GM19467 (cell line): ENCODE results near the gene RSPH1.

Experiments used
- ATAC-seq: cut with Tn5 transposase; IDR thresholded peaks from one replicate; pipeline ENCODE4 v1.9.1; 2021; ENCODE audit warnings: mild to moderate bottlenecking, moderate library complexity; ENCODE audit not compliant: unreplicated experiment

Gene RSPH1

DNA sequence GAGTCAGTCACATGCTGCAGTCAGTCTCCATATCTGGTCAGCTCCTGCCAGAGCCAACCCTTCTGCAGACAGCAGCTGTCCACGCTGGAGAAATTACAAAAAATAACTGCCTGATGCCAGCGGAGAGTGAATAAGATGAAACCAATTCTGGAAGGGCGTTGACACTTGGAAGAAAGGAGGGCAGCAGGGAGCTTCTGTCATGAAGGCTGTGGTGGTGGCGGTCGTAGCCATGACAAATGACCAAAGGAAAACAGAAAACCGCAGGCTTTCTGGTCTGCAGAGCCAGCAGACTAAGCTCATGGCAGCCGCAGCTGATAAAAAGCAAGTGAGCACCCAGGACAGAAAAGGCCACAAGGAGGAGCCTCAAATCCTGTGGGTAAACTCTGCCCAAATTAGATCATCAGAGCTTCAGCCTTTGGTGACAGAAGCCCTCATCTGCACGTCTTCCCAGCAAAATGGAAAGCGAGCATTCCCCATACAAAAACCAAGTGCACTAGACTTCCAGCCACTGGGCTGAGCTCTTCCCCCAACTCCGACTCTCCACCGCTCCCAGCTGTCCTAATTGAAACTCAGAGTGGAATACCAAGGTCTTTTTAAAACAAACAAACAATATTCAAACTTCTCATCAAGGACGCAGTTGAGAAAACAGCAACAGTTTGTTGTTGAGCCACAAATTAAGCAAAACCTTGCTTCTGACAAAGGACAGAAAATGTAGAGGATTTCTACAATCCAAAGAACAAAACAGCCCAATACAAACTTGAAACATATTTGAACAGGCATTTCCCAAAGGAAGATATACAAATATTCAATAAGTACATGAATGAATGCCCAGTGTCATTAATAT lies 28.7 kb downstream of the RSPH1 start:
- no peak for ATAC-seq

DNA sequence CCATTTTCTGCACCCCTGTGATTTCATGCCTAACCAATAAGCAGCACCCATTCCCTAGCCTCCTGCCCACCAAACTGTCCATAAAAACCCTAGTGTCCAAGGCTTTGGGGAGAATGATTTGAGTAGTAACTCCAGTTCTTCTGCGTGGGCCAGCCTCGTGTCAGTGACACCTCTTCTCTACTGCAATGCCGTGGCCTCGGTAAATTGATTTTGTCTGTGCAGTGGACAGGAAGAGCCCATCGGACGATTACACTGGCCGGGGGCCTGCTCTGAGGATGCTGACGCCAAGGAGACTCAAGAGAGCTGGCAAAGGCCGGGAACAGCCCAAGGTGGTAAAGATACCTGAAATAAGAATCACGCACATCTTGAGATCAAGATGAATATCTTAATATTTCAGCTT lies 29.3 kb downstream of the RSPH1 start:
- no peak for ATAC-seq

DNA sequence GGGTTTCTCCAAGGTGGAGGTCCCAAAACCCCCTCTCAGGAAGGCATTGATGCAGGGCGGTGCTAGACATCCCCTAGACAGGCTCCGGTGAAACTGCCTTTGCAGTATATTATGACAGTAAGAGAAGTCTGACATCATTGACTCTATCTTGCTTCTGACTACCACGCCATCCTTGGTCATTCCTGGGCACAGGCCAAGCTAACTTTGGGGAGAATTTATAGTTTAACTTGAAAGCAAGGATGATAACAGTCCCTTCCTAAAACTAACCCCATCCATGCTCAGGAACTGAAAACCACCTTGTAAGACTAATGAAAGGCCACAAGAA lies 30.3 kb downstream of the RSPH1 start:
- ATAC-seq, result no peak

DNA sequence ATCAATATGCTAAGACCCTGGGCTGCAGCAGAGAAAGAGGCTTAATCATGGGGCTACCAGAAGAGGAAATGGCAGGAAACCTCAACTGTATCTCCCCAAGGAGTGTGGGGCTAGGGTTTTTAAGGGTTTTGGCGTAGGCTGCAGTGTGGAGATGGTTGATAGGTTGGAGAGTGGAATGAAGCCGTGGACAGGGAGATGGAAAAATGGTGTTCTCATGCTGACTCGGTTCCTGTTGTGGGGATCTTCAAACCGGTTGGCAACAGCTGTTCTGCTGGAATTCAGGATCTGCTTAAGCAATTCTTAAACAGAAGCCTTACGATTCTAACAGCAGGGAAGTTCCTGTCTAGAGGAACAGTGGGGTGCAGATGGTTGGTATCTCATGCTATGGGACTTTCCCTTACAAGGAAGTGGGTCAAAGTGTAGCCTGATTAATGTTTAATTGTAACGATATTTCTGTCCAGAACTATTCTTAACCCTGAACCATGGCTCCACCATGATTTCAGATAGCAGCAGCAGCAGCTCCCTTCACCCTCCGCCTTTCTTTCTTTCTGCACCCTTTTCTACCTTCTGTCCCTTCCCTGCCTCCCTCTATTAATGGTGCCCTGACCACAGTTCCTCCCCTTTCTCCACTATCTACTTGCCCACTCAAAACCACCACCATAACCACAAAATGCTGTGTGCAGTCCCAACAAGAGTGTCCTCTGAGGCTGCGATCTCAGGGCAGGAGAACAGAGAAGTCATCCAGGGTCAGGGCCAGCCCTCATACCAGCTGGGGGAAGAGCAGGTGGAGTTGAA lies 30.8 kb downstream of the RSPH1 start:
- ATAC-seq, result no peak

DNA sequence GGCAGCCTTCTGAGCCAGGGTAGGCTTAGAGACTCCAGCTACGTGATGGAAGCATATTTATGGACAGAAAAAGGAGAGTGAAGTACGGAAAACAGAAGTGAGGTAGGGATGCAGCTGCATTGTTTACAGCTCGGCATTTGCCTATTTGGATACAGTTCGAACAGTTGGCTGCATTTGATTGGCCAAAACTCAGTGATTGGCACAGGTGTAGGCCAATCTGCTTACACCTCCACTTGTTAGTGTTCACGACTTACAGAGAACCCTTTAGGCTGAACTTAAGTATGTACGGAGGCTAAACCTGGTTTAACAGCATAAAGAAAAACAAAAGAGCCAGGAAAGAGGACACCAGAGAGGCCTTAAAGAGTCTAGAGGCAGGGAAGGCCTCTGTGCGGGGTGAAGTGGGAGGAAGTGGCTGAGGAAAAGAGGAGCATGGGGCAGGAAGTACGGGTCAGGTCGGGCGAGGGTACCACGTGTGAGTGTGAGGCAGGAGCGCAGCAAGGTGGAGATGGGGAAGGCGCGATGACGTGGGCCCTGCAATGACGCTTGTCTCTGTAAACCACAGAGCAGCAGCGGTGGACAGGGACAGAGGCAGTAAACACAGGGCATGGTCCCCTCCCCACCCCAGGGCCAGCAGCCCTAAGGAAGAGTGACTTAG lies 32.0 kb downstream of the RSPH1 start:
- ATAC-seq, result no peak

DNA sequence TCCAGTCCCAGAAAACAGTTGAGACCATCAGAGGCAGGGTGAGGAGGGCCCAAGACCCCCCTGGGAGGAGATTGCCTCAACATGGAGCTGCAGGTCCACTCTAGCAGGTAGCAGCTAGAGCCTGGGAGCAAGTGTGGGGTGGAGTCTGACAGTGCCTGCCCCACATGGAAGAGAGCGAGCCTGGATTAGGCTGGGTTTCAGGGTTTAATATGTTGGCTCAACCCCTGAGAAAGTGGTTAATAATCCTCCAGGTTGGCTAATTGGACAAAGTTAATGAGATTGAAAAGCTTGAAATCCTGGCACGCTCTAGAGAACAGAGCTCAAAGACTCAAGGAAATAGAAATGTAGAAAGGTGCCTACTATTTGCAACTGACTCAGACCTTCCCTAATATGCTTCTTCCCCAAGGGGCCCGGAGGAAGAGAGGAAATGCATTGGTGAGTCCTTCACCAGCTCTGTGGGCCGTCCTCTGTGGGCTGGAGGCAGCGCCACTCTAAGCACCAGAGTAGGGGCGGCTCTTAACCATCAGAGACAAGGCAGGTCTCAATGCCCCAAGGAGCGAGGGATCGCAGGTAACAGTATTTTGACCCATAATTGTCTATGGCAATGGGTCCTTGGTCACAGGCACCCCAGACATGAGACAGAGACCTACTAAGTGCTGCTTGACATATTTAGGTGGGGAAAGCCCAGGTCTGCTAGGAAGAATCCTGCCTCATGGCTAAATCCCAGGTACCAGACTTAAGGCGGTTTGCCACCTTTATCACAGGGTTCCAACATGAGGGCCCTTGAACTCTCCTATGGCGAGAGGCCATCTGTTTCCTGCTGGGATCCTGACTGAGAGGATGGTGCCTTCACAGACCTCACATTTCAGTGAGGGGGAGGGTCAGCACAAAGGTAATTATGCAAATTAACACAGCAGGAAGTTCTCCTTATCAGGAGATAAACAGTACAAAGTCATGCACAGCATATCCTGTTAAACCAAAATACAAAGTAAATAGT lies 33.8 kb downstream of the RSPH1 start:
- ATAC-seq, result no peak

DNA sequence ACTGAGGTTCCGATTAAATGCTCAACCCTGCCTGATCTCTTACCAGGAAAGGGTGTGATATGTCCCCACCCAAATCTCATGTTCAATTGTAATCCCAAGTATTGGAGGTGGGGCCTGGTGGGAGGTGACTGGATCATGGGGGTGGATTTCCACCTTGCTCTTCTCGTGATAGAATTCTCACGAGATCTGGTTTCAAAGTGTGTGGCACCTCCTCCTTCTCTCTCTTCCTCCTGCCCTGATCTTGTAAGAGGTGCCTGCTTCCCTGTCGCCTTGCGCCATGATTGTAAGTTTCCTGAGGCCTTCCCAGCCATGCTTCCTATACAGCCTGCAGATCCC lies 34.9 kb downstream of the RSPH1 start:
- ATAC-seq, result no peak

DNA sequence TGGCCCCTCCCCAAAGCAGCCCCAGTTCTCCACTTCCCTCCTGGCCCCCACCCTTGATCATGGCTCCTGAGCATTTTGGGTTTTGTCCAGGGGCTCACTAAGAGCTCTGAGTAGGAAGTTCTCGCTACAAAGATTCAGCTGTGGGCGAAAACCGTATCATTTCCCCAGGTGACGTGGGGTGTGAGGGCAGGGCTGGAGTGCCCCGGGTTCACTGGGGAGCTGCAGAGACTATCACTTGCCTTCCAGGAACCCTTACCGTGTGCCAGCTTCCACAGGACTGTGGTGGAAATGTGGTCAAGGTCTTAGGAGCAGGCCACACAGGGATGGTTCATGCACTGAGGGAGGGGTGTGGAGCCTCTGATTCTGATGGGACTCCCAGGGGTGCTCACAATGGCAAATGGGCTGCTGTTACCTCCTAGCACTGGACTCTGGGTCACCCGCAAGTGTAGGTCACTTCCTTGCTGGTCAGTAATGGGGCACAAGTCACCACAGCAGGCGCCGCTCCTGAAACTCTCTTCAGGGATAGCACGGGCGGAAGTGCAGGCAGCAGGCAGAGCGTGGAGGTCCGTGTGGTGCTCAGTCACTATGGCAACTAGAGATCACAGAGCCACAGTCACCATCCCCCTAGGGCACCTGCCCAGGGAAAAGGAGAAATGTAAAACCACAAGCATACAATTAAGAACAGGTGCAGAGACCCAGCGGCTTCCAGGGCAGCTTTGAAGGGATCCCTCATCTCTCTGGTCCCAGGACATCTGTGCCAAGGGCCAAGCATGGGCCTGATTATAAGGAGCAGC lies 35.4 kb downstream of the RSPH1 start:
- peak; percentile 52 for ATAC-seq

DNA sequence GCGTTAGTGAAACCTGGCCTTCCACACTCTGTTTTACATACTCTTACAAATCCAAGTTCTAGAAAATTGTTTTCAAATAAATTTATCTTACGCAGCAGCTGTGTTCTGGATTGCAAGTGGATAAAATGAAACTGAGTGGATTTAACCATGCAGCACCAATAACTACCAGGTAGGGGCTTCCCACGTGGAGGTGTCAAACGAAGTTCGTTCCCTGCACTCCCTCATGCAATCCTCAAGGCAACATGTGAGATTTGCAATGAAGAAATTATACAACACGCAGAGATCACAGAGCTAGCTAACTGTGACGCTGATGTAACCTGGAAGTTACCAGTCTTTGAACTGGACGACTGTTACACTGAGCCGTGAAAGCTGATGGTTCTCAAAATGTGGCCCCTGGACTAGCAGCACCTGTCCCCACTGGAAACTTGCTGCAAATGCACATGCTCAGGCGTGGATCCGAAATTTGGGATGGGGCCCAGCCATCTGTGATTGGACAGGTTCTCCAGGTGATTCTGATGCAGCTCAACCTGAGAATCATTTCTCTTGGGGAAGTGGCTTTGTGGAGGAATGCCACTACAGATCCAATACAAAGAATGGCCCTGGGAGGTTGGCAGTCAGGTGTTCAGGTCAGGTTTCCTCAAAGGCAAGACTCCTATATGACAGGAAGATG lies 36.3 kb downstream of the RSPH1 start:
- no peak for ATAC-seq

DNA sequence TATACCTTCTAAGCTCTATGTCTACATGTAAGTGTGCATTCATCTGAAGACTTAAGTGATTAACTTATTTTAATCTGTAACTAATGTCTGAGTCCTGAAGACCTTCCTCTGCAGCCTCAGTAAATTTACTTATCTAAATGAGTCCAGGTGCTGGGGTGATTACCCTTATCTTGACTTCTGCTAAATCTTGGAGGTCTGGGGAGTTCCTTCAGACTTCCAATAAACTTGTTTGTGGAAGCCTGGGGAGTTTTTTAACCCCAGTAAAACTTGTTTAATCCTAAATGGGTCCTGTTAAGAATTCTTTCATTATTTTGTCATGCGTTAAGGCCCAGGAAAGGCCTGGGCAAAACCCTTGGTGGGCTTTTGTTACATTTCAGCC lies 37.0 kb downstream of the RSPH1 start:
- no peak for ATAC-seq

DNA sequence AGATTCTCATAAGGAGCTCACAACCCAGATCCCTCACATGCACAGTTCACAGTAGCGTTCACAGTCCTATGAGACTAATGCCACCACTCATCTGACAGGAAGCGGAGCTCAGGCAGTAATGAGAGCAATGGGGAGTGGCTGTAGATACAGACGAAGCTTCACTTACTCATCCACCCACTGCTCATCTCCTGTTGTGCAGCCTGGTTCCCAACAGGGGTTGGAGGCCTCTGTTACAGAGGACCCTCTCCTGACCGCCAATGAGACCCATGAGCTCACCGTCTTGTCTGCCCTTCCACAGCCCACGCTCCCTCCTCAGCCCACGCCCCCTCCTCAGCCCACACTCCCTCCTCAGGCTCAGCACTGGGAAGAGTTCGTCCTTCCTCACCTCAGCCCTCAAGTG lies 39.6 kb downstream of the RSPH1 start:
- no peak for ATAC-seq

DNA sequence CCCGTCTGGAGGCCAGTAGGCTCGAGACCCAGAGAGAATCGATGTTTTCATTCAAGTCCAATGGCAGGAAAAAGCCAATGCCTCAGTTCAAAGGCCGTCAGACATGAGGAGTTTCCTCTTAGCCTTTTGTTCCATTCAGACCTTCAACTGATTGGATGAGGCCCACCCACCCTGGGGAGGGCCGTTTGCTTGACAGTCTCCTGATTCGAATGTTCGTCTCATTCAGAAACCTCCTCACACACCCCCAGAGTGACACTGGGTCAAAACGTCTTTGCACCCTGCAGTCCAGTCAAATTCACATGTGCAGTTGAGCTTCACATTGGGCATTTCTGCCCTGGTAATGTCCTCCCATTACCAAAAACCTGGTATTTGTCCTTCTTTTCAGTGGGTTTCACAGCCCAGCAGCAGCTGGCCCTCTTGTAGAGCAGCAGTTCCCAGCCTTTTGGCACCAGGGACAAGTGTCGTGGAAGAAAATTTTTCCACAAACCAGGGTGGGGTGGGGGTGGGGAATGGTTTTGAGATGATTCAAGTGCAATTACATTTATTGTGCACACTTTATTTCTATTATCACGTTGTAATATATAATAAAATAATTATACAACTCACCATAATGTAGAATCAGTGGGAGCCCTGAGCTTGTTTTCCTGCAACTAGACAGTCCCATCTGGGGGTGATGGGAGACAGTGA lies 40.1 kb downstream of the RSPH1 start:
- ATAC-seq, result no peak

DNA sequence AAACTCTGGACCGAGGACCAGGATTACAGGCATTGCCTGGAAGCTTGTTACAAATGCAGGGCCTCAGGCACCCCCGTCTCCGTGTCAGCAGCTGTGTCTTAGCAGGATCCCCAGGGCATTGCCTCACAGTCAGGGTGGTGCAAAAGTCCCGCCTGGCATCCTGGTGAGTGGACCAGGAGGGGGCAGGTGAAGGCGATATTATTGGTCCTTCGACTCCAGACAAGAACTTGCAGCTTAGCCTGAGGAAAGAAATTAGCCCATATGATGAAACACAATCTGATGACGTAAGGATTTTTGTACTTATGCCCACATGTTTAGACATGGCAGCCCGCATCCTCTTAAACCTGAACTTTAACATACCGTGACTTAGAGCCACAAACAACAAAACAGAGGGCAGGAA lies 40.8 kb downstream of the RSPH1 start:
- no peak for ATAC-seq

DNA sequence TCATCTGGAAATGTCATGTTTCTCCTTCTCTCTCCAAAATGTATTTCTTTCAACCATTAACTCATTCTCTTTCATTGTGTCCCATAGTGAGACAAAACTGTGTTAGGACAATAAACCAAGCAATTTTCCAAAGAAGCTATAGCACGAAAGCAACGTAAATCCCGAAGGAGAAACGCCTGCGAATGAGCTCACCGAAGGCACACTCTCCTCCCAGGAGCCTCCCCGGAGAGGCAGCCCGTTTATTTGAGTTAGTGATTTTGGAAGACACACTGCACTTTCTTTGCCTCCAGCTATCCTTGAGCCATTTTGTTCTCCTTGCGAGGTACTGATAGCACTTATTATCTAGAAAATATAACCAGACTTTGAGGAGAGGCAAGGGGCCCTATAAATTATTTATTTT lies 41.2 kb downstream of the RSPH1 start:
- ATAC-seq, result no peak

DNA sequence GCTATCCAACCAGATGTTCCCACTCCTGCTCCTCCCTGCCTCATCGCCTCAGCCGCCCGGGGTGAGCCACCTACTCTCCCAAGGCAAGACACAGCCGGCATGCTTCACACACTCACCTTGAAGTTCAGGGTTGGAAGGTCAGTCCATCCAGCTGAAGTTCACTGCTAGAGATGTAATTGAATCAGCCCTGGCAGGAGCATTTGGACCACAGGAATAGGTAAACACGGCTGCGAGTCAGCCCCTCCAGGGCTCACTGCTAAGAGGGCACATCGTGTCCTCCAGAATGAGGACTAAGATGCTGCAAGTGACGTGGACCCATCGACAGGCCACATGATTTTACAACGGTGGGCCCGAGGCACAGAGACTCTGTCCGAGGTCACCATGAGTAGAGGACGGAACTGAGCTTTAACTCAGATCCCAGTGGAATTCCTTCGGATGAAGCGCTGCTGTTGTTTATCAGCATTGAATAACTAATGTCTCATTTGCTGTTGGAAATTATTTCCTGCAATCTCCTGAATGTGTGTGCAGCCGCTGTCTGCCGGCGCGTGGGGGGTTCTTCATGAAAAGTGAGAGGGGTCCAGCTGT lies 41.9 kb downstream of the RSPH1 start:
- ATAC-seq, result no peak

DNA sequence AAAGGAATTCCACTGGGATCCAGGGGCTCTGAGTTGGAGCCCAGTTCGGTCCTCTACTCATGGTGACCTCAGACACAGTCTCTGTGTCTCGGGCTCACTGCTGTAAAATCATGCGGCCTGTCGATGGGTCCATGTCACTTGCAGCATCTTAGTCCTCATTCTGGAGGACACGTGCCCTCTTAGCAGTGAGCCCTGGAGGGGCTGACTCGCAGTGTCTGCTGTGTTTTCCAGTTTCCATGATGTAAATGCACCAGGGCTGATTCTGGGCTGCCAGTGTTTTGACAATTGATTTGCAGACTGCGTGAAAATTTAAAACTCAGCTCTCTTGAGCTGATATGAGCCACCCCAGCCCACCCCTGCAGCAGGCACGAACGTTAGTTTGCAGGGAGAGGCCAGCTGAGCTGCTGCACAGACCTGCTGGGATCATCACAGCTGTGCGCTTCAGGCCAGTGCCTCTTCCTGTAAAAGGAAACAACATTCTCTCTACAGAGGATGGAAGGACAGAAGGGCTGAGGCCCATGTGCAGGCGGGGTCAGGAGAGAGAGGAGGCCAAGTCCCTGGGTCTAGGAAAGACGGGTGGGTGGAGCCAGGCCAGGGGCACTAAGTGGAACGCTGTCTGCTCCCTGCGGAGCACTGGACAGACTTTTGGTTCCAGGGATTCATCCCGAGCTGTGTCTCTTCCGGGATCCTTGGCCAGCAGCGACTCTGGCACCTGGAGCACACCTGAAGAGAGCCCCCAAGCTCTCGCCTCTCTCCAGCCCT lies 42.6 kb downstream of the RSPH1 start:
- ATAC-seq, result no peak

DNA sequence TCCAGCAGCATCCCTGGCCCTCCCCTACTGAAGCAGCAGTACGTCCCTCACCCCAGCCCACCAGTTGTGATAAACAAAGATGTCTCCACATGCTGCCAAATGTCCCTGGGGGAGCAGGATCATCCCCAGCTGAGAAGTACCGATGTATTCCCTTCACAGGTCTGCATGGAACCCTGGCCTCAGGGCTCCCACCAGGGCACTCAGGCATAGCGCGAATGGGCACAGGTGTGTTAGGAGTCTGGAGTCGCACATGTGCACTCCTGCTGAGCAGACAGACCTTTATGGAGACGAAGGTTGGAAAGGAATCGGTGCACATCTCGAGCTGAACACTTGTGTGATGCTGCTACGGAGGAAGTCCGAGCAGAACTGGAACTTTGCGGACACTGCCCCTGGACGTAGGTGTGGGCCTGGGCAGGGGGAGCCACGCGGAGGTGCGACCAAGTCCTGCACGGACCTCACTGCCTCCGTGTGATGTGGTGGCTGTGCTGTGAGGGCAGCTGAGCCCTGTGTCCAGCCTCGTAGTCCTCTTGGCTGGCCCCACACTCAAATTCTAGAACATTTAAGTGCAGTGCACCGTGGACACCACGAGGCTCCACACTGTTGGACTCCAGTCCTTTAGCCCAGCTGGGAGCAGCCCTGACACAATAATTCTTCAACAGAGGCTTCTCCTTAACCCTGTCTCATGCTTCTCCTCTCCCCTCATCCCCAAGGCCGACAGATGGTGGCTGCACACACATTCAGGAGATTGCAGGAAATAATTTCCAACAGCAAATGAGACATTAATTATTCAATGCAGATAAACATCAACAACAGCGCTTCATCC lies 43.4 kb downstream of the RSPH1 start:
- no peak for ATAC-seq
